Neural progenitor cell (in vitro differentiated cells): ENCODE data around the gene TWIST2.

Experiments
- EZH2 ChIP-seq: fragments of 200-600 bp; sonication (generic); IDR thresholded peaks from 2 replicates; pipeline ENCODE4 v1.6.1; 2017; ENCODE audit warnings: antibody characterized with exemption, mild to moderate bottlenecking, moderate library complexity
- EZH2phosphoT487 ChIP-seq: fragments of 200-600 bp; sonication (generic); IDR thresholded peaks from 2 replicates; pipeline ENCODE4 v1.6.1; 2017; ENCODE audit warnings: antibody characterized with exemption
- TF ChIP-seq, protein P1 (sequence below): fragments of 200-600 bp; sonication (generic); IDR thresholded peaks from 2 replicates; pipeline ENCODE4 v1.5.1; 2017; ENCODE audit warnings: antibody characterized with exemption, mild to moderate bottlenecking

- TF ChIP-seq, protein P1, sequence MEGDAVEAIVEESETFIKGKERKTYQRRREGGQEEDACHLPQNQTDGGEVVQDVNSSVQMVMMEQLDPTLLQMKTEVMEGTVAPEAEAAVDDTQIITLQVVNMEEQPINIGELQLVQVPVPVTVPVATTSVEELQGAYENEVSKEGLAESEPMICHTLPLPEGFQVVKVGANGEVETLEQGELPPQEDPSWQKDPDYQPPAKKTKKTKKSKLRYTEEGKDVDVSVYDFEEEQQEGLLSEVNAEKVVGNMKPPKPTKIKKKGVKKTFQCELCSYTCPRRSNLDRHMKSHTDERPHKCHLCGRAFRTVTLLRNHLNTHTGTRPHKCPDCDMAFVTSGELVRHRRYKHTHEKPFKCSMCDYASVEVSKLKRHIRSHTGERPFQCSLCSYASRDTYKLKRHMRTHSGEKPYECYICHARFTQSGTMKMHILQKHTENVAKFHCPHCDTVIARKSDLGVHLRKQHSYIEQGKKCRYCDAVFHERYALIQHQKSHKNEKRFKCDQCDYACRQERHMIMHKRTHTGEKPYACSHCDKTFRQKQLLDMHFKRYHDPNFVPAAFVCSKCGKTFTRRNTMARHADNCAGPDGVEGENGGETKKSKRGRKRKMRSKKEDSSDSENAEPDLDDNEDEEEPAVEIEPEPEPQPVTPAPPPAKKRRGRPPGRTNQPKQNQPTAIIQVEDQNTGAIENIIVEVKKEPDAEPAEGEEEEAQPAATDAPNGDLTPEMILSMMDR: no peak
- TF ChIP-seq EZH2 (no peak), EZH2phosphoT487 (no peak)
Measured at GRCh38 chr2:238847841-238848690, at the start of gene TWIST2.
